Osteocyte (in vitro differentiated cells): ENCODE measurements around the gene TMEM167B. TPM values are rescaled to one million over a fixed set of nuclear protein-coding genes. Genes with fewer than 3 reads are reported as not detected.

ENCODE experiments used
- DNase-seq: peaks from one replicate; pipeline ENCODE4 v3.0.0; 2021; ENCODE audit warnings: mixed read lengths; ENCODE audit not compliant: unreplicated experiment; ENCODE audit errors: extremely low spot score
- H3K27ac Mint-ChIP-seq: one replicate; pipeline ENCODE4 v1.8.0; 2021; ENCODE audit warnings: mild to moderate bottlenecking, mixed read lengths; ENCODE audit not compliant: unreplicated experiment
- H3K27me3 Mint-ChIP-seq: one replicate; pipeline ENCODE4 v1.8.0; 2021; ENCODE audit warnings: mixed read lengths; ENCODE audit not compliant: unreplicated experiment
- H3K36me3 Mint-ChIP-seq: one replicate; pipeline ENCODE4 v1.8.0; 2021; ENCODE audit warnings: mixed read lengths; ENCODE audit not compliant: unreplicated experiment
- H3K4me1 Mint-ChIP-seq: one replicate; pipeline ENCODE4 v1.8.0; 2021; ENCODE audit warnings: mixed read lengths; ENCODE audit not compliant: unreplicated experiment
- H3K4me3 Mint-ChIP-seq: one replicate; pipeline ENCODE4 v1.8.0; 2021; ENCODE audit warnings: mild to moderate bottlenecking, moderate library complexity, mixed read lengths; ENCODE audit not compliant: unreplicated experiment
- H3K9me3 Mint-ChIP-seq: one replicate; pipeline ENCODE4 v1.8.0; 2021; ENCODE audit warnings: mixed read lengths; ENCODE audit not compliant: unreplicated experiment
- total RNA-seq: library from RNA; stranded (reverse); gene quantifications from 2 replicates; pipeline ENCODE4 v1.2.1, GENCODE V29; 2021
- TF ChIP-seq, protein P1 (sequence below): fragments of 200-600 bp; sonication (generic); IDR thresholded peaks from 2 replicates; pipeline ENCODE4 v1.5.0; 2021; ENCODE audit warnings: antibody characterized with exemption, mild to moderate bottlenecking, moderate library complexity

Gene TMEM167B
- total RNA-seq, 1 donor from 2014 or later = 35.8 TPM

- no peak for DNase-seq
- Mint-ChIP-seq H3K9me3 (no peaks in the 10 kb centered on the region), H3K4me3 (no peak overlapping the region), H3K27ac (no peak overlapping the region), H3K36me3 (no peaks in the 10 kb centered on the region), H3K27me3 (no peaks in the 10 kb centered on the region), H3K4me1 (no peaks in the 10 kb centered on the region)
- TF ChIP-seq, protein P1, sequence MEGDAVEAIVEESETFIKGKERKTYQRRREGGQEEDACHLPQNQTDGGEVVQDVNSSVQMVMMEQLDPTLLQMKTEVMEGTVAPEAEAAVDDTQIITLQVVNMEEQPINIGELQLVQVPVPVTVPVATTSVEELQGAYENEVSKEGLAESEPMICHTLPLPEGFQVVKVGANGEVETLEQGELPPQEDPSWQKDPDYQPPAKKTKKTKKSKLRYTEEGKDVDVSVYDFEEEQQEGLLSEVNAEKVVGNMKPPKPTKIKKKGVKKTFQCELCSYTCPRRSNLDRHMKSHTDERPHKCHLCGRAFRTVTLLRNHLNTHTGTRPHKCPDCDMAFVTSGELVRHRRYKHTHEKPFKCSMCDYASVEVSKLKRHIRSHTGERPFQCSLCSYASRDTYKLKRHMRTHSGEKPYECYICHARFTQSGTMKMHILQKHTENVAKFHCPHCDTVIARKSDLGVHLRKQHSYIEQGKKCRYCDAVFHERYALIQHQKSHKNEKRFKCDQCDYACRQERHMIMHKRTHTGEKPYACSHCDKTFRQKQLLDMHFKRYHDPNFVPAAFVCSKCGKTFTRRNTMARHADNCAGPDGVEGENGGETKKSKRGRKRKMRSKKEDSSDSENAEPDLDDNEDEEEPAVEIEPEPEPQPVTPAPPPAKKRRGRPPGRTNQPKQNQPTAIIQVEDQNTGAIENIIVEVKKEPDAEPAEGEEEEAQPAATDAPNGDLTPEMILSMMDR = no peak
Observed at GRCh38 chr1:109134423-109134822, 43.9 kb downstream of the TMEM167B start.

DNA sequence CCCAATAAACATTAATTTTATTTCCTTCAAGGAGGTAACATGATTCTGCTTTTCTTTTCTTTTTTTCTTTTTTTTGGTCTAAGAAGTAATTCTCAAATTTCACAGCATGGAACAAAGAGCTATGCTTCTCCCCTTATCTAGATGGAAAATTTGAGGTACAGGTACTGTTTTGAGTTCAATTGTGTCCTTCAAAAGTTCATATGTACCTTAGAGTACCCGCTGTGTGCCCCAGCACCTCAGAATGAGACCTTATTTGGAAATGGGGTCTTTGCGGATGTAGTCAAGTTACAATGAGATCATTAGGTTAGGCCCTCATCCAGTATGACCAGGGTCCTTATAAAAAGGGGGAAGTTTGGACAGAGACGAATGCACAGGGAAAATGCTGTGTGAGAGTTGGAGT lies 45.4 kb downstream of the TMEM167B start:
- H3K27me3 Mint-ChIP-seq = no peaks in the 10 kb centered on the region
- H3K36me3 Mint-ChIP-seq = no peaks in the 10 kb centered on the region
- H3K4me3 Mint-ChIP-seq = no peak overlapping the region
- DNase-seq = no peak
- H3K4me1 Mint-ChIP-seq = no peaks in the 10 kb centered on the region
- H3K27ac Mint-ChIP-seq = no peak overlapping the region
- no peaks in the 10 kb centered on the region for H3K9me3 Mint-ChIP-seq
- TF ChIP-seq, protein P1 = no peak

GRCh38 chr1:109136766-109137165 lies 46.2 kb downstream of the TMEM167B start:
- Mint-ChIP-seq H3K27me3 (no peaks in the 10 kb centered on the region), H3K4me1 (no peaks in the 10 kb centered on the region), H3K9me3 (no peaks in the 10 kb centered on the region), H3K4me3 (no peak overlapping the region), H3K36me3 (no peaks in the 10 kb centered on the region), H3K27ac (no peak overlapping the region)
- TF ChIP-seq, protein P1 = no peak
- no peak for DNase-seq

GRCh38 chr1:109137958-109138357 lies 47.4 kb downstream of the TMEM167B start:
- TF ChIP-seq, protein P1 = no peak
- no peak overlapping the region for H3K27ac Mint-ChIP-seq
- no peak for DNase-seq
- H3K9me3 Mint-ChIP-seq = no peaks in the 10 kb centered on the region
- no peaks in the 10 kb centered on the region for H3K36me3 Mint-ChIP-seq
- H3K4me1 Mint-ChIP-seq = no peaks in the 10 kb centered on the region
- H3K4me3 Mint-ChIP-seq = no peak overlapping the region
- H3K27me3 Mint-ChIP-seq = no peaks in the 10 kb centered on the region

- Mint-ChIP-seq H3K9me3 (no peaks in the 10 kb centered on the region), H3K27me3 (no peaks in the 10 kb centered on the region), H3K36me3 (no peaks in the 10 kb centered on the region), H3K4me1 (no peaks in the 10 kb centered on the region), H3K27ac (no peak overlapping the region), H3K4me3 (no peak overlapping the region)
- TF ChIP-seq, protein P1 = no peak
- no peak for DNase-seq
Observed at GRCh38 chr1:109138358-109138757, 47.8 kb downstream of the TMEM167B start.
